Cardiac muscle cell (in vitro differentiated cells and primary cell): ENCODE measurements around the gene ADRA2C. TPM values are rescaled to one million over a fixed set of nuclear protein-coding genes. Genes with fewer than 3 reads are reported as not detected.

Experiments used
- DNase-seq, 2 donors: peaks; one replicate each; pipeline versions ENCODE4 v3.0.0 to v3.0.0-alpha.2; 2010 to 2017; ENCODE audit warnings: low read depth in 1 of 2, low spot score in 1 of 2
- H3K27ac ChIP-seq: fragments of 200-600 bp; sonication (generic); 2 replicates; pipeline ENCODE4 v1.5.1; 2016
- H3K27me3 ChIP-seq: fragments of 200-600 bp; sonication (generic); 2 replicates; pipeline ENCODE4 v1.6.0; 2016; ENCODE audit warnings: control low read depth
- H3K36me3 ChIP-seq: fragments of 200-600 bp; sonication (generic); 2 replicates; pipeline ENCODE4 v1.5.1; 2016; ENCODE audit warnings: control low read depth
- H3K4me1 ChIP-seq: fragments of 200-600 bp; sonication (generic); 2 replicates; pipeline ENCODE4 v1.8.1; 2017; ENCODE audit warnings: low read depth, mild to moderate bottlenecking, mixed run types
- H3K4me3 ChIP-seq: fragments of 200-600 bp; sonication (generic); 2 replicates; pipeline ENCODE4 v1.5.1; 2016; ENCODE audit warnings: mild to moderate bottlenecking
- H3K9me3 ChIP-seq: fragments of 200-600 bp; sonication (generic); 2 replicates; pipeline ENCODE4 v1.5.1; 2017; ENCODE audit warnings: low read depth, mild to moderate bottlenecking, control low read depth
- CTCF ChIP-seq: IDR thresholded peaks from 2 replicates; pipeline ENCODE4 v1.5.1; 2012; ENCODE audit warnings: low read depth, mild to moderate bottlenecking, low read length
- polyA plus RNA-seq: library from polyadenylated mRNA; unstranded; fragments of >200 nt; fragmentation: Nextera tagmentation; extraction: Ambion mirVana; gene quantifications from 2 replicates; pipeline ENCODE4 v1.2.1, GENCODE V29; 2016
- total RNA-seq: library from RNA; depleted of rRNA; stranded (reverse); fragments of >200 nt; gene quantifications from 2 replicates; pipeline ENCODE4 v1.2.3, GENCODE V29; 2016

The ADRA2C gene
- total and polyA plus RNA-seq, 2 experiments from 2014 or later: 8.5 to 8.6 TPM

GRCh38 chr4:3802571-3803474 lies 36.6 kb downstream of the ADRA2C start:
- TF ChIP-seq CTCF: no peak
- H3K4me1 ChIP-seq: no peaks in the 10 kb centered on the region
- no peak for DNase-seq
- no peaks in the 10 kb centered on the region for H3K9me3 ChIP-seq
- no peaks in the 10 kb centered on the region for H3K36me3 ChIP-seq
- H3K27me3 ChIP-seq: peaks cover 2% of the 10 kb centered on the region
- no peak overlapping the region for H3K4me3 ChIP-seq
- H3K27ac ChIP-seq: no peak overlapping the region

GRCh38 chr4:3803475-3803847 lies 37.3 kb downstream of the ADRA2C start:
- Histone ChIP-seq H3K36me3 (no peaks in the 10 kb centered on the region), H3K9me3 (no peaks in the 10 kb centered on the region), H3K4me3 (no peak overlapping the region), H3K27ac (no peak overlapping the region), H3K27me3 (peaks cover 9% of the 10 kb centered on the region), H3K4me1 (no peaks in the 10 kb centered on the region)
- no peak for DNase-seq
- TF ChIP-seq CTCF: no peak

GRCh38 chr4:3803946-3804345 lies 37.8 kb downstream of the ADRA2C start:
- no peaks in the 10 kb centered on the region for H3K36me3 ChIP-seq
- H3K9me3 ChIP-seq: no peaks in the 10 kb centered on the region
- peaks cover 12% of the 10 kb centered on the region for H3K27me3 ChIP-seq
- DNase-seq: no peak
- no peaks in the 10 kb centered on the region for H3K4me1 ChIP-seq
- no peak for TF ChIP-seq CTCF
- no peak overlapping the region for H3K27ac ChIP-seq
- H3K4me3 ChIP-seq: no peak overlapping the region

GRCh38 chr4:3805026-3805425 lies 38.8 kb downstream of the ADRA2C start:
- no peak for DNase-seq
- Histone ChIP-seq H3K36me3 (no peaks in the 10 kb centered on the region), H3K27me3 (peaks cover 12% of the 10 kb centered on the region), H3K4me1 (no peaks in the 10 kb centered on the region), H3K27ac (no peak overlapping the region), H3K9me3 (no peaks in the 10 kb centered on the region), H3K4me3 (no peak overlapping the region)
- TF ChIP-seq CTCF: no peak

- DNase-seq: no peak
- Histone ChIP-seq H3K4me1 (no peaks in the 10 kb centered on the region), H3K27ac (no peak overlapping the region), H3K27me3 (peaks cover 12% of the 10 kb centered on the region), H3K4me3 (no peak overlapping the region), H3K36me3 (no peaks in the 10 kb centered on the region), H3K9me3 (no peaks in the 10 kb centered on the region)
- no peak for TF ChIP-seq CTCF
Measured at GRCh38 chr4:3805731-3806130, 39.5 kb downstream of the ADRA2C start.
